NCI-H2107 treated with DMSO at 0.1 percent for 48 hours (cell line): ENCODE results near the gene DAPK1.

Experiments used
- DNase-seq: peaks from one replicate; lab custom pipeline; 2025; ENCODE audit not compliant: unreplicated experiment; lab: John Stamatoyannopoulos, UW

Gene DAPK1

GRCh38 chr9:87516222-87516925, 18.7 kb downstream of the DAPK1 start:
- DNase-seq: no peak

GRCh38 chr9:87516926-87517290, 19.2 kb downstream of the DAPK1 start:
- DNase-seq: no peak

- no peak for DNase-seq
These were observed 20.1 kb downstream of the DAPK1 start for GRCh38 chr9:87517732-87518131.

GRCh38 chr9:87518702-87519335, 21.2 kb downstream of the DAPK1 start:
- DNase-seq: no peak

GRCh38 chr9:87519461-87519860, 21.8 kb downstream of the DAPK1 start:
- no peak for DNase-seq

- no peak for DNase-seq
These were observed 22.6 kb downstream of the DAPK1 start for GRCh38 chr9:87520172-87520683.

GRCh38 chr9:87521834-87522233, 24.2 kb downstream of the DAPK1 start:
- no peak for DNase-seq

- no peak for DNase-seq
These were observed 26.4 kb downstream of the DAPK1 start for GRCh38 chr9:87524061-87524460.

- DNase-seq: no peak
These were observed 28.1 kb downstream of the DAPK1 start for GRCh38 chr9:87525546-87526303.

- DNase-seq: no peak
These were observed 29.7 kb downstream of the DAPK1 start for GRCh38 chr9:87527211-87527916.

- DNase-seq: no peak
These were observed 31.3 kb downstream of the DAPK1 start for GRCh38 chr9:87528969-87529368.

GRCh38 chr9:87529671-87530070, 32.0 kb downstream of the DAPK1 start:
- DNase-seq: no peak

GRCh38 chr9:87530716-87531115, 33.0 kb downstream of the DAPK1 start:
- DNase-seq: no peak

- no peak for DNase-seq
These were observed 34.0 kb downstream of the DAPK1 start for GRCh38 chr9:87531370-87532295.

- DNase-seq: no peak
These were observed 35.6 kb downstream of the DAPK1 start for GRCh38 chr9:87533271-87533670.

GRCh38 chr9:87534036-87534435, 36.4 kb downstream of the DAPK1 start:
- DNase-seq: no peak

GRCh38 chr9:87534957-87535356, 37.3 kb downstream of the DAPK1 start:
- DNase-seq: no peak

- DNase-seq: no peak
These were observed 38.3 kb downstream of the DAPK1 start for GRCh38 chr9:87535817-87536539.

- no peak for DNase-seq
These were observed 40.0 kb downstream of the DAPK1 start for GRCh38 chr9:87537625-87538024.
